GF-D8 (cell line): Measurements from ENCODE around the gene TENT4B.
"Not testable (repeated sequence)": the region's sequence is repeated elsewhere in the genome, so short reads cannot be mapped to it uniquely, and the experiment has no call there.

Experiments
- DNase-seq: peaks from one replicate; lab custom pipeline; 2025; lab: John Stamatoyannopoulos, UW

TENT4B gene

GRCh38 chr16:50152807-50153595 lies at the start of gene TENT4B:
Gene TENT4B, plus strand, starts transcription at chr16:50153306. Its CDS starts 316 bp downstream, at chr16:50153622.
- DNase-seq, result peak; percentile 63

- no peak for DNase-seq
Observed at GRCh38 chr16:50103764-50104163, 49.3 kb upstream of the TENT4B start.

- DNase-seq, result no peak
Observed at GRCh38 chr16:50114357-50115129, 38.6 kb upstream of the TENT4B start.

- no peak for DNase-seq
Observed at GRCh38 chr16:50120711-50121110, 32.4 kb upstream of the TENT4B start.

- no peak for DNase-seq
Observed at GRCh38 chr16:50121278-50121677, 31.8 kb upstream of the TENT4B start.

GRCh38 chr16:50121721-50122445 lies 31.2 kb upstream of the TENT4B start:
- no peak for DNase-seq

- no peak for DNase-seq
Observed at GRCh38 chr16:50123417-50123816, 29.7 kb upstream of the TENT4B start.

- DNase-seq, result no peak
Observed at GRCh38 chr16:50124769-50125168, 28.3 kb upstream of the TENT4B start.

GRCh38 chr16:50126183-50126582 lies 26.9 kb upstream of the TENT4B start:
- DNase-seq, result no peak

GRCh38 chr16:50132571-50132970 lies 20.5 kb upstream of the TENT4B start:
- DNase-seq, result not testable (repeated sequence)

GRCh38 chr16:50133214-50133613 lies 19.9 kb upstream of the TENT4B start:
- no peak for DNase-seq

- no peak for DNase-seq
Observed at GRCh38 chr16:50136399-50136798, 16.7 kb upstream of the TENT4B start.

GRCh38 chr16:50137268-50137667 lies 15.8 kb upstream of the TENT4B start:
- no peak for DNase-seq

GRCh38 chr16:50139580-50139979 lies 13.5 kb upstream of the TENT4B start:
- DNase-seq, result no peak

- DNase-seq, result no peak
Observed at GRCh38 chr16:50144211-50144610, 8.9 kb upstream of the TENT4B start.

- no peak for DNase-seq
Observed at GRCh38 chr16:50146479-50147435, 6.3 kb upstream of the TENT4B start.

GRCh38 chr16:50151322-50151721 lies 1.8 kb upstream of the TENT4B start:
- DNase-seq, result no peak

GRCh38 chr16:50151756-50152155 lies 1.4 kb upstream of the TENT4B start:
- no peak for DNase-seq

GRCh38 chr16:50152351-50152806 lies 727 bp upstream of the TENT4B start:
- peak; percentile 60 for DNase-seq

- DNase-seq, result no peak
Observed at GRCh38 chr16:50153596-50154419, 702 bp downstream of the TENT4B start.
